GM13976 (cell line): ENCODE data around the gene GAP43.

Experiments used
- DNase-seq: peaks from one replicate; pipeline ENCODE4 v3.0.0; 2012; ENCODE audit warnings: low spot score
- in situ Hi-C: fragments of 300-500 bp; cut with MboI; formaldehyde crosslinking; loops from one replicate; pipeline ENCODE4 v1.12.0; 2022; ENCODE audit warnings: low sequenced_read_pairs, mixed read lengths, inconsistent platforms; ENCODE audit not compliant: unreplicated experiment
- TF ChIP-seq, protein P1 (sequence below): IDR thresholded peaks from 2 replicates; pipeline ENCODE4 v1.5.1; 2012; ENCODE audit warnings: borderline replicate concordance, mild to moderate bottlenecking; ENCODE audit not compliant: insufficient read depth; ENCODE audit errors: extremely low read depth, missing control alignments, control extremely low read depth

The GAP43 gene

DNA sequence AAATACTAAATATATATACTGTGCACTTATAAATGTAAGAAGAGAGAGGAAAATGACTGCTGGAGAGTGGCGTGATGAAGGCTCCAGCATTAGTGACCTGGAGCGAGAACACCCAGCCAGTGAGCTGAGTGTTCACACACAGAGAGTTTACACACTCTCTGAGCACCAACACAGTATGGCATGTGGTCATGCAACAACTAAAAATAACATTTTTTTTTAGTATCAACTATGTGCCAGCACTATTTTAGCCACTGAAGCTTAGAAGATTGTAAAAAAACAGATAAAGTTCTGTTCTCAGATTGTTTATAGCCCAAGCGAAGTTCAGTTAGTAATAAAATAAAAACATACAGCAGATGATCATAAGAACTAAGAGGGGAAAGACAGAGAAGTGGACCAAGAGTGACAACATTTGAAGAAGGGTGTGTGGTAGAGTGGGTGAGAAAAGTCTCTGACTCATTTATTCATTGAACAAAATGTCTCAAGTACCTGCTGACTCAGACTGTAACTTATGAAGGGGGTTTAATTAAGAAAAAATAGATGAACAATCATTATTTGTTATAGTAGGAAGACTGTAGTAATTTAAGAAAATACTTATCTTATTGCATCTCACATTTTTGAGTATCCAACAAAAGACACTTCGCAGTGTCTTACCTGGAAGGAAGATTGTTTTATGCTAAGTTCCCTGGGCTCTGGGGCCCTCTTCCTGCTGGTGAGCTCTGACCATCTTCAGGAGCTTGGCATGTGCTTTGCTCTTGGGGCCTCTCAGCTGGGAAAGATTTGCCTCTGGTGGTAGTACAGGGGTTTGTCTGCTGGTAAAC lies 43.8 kb downstream of the GAP43 start:
- no peak for DNase-seq
- in situ Hi-C loops: no loop called here

DNA sequence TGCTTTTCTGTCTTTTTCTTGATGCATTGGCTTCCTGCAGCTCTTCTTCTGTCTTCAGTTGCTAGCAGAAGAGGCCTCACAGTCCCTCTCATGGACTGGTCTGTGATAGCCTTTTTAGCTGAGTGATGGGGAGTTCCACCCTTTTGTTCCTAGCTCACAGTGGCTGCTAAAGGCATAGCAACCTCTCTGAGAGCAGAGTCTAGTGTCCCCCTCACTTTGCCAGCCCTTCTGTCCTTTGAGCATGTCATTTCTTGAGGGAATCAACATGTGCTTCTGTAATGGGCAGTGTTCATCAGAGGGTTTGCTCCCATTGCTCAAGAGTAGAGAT lies 44.4 kb downstream of the GAP43 start:
- no peak for DNase-seq

More for the DNA sequence above, 43.8 kb downstream of the GAP43 start:
- TF ChIP-seq, protein P1, sequence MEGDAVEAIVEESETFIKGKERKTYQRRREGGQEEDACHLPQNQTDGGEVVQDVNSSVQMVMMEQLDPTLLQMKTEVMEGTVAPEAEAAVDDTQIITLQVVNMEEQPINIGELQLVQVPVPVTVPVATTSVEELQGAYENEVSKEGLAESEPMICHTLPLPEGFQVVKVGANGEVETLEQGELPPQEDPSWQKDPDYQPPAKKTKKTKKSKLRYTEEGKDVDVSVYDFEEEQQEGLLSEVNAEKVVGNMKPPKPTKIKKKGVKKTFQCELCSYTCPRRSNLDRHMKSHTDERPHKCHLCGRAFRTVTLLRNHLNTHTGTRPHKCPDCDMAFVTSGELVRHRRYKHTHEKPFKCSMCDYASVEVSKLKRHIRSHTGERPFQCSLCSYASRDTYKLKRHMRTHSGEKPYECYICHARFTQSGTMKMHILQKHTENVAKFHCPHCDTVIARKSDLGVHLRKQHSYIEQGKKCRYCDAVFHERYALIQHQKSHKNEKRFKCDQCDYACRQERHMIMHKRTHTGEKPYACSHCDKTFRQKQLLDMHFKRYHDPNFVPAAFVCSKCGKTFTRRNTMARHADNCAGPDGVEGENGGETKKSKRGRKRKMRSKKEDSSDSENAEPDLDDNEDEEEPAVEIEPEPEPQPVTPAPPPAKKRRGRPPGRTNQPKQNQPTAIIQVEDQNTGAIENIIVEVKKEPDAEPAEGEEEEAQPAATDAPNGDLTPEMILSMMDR: no peak

DNA sequence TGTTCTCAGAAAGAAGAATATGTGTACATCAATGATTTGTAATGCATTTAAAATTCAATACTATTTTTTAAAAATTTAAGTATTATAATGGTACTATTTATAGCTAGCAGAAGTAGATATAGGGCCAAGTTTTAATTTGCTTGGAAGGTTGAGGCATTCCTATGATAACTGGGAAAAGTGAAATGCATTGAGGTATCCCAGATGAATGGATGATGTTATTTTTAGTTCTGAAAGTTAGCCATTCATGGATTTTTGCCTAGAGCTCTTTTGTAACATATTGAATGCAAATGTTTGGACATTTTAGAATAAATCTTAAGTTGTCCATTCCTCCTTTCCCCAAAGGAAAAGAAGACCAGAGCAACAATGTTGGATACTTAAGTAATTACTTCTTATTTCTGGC lies 47.6 kb downstream of the GAP43 start:
- in situ Hi-C loops: no loop called here
- DNase-seq: no peak
- TF ChIP-seq, protein P1: no peak

More for the DNA sequence above, 44.4 kb downstream of the GAP43 start:
- in situ Hi-C loops: no loop called here
- TF ChIP-seq, protein P1: no peak

DNA sequence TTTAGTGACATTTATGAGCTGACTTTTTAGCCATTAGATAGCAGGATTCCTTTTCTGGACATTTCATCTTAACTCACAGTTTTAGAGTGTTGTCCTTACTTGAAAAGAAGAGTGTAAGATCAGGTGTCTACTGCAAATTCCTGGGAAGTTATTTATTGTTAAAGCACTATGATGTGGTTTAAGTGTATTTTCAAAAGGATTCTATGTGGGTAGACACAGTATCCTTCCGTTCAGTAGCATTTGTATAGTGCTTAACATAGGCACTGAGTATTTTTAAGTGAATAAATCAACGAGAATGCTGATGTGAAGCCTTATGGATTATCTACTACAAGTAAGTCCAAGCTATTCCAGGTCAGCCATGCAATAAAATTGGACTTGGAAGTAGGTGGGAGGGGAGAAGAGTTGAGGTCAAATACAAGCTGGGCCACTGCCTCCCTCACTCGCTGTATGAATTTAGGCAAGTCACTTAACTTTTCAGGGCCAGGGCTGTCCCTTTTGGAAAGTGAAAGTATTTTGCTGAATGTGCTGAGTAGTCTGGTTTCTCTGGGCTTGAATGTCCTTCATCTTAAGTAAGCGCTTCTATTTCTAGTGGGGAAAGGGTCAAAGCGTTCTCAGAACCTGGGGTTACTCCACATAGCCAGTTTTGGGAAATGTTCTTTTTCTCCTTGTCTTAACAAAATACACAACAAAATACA lies 48.6 kb downstream of the GAP43 start:
- no peak for DNase-seq
- in situ Hi-C loops: no loop called here
- TF ChIP-seq, protein P1: no peak

DNA sequence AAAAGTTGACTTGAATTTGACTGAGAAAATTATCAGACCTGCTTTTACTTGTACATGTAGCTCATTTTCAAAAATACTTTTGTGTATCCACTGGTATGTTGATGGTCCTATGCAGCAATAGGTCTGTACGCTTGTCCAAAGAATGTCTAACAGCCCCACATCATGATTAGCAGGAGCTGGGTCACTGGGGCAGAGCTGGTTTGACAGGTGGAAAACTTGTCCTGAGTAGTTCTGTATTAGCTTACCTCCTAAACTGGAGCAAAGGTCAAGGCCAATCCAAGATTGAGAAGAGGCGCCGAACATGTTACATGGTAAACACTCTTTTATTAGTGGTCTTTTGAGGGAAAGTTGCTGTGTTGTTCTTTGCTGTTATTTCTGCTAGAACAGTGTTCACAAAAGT lies 50.6 kb downstream of the GAP43 start:
- in situ Hi-C loops: no loop called here
- TF ChIP-seq, protein P1: no peak
- DNase-seq: no peak

DNA sequence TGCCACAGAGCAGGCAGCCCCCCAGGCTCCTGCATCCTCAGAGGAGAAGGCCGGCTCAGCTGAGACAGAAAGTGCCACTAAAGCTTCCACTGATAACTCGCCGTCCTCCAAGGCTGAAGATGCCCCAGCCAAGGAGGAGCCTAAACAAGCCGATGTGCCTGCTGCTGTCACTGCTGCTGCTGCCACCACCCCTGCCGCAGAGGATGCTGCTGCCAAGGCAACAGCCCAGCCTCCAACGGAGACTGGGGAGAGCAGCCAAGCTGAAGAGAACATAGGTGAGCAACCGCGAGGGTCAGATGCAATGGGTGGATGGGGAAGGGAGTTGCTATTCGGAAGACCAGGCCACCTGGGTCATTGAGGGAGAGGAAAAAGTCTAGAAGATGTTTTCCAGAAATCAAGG lies 53.0 kb downstream of the GAP43 start:
- TF ChIP-seq, protein P1: no peak
- no peak for DNase-seq
- in situ Hi-C loops: loop anchor here (25.0 kb wide), 1 partner anchor 839 kb away; no protein-coding TSS in a partner anchor
